ENCODE data around the gene SLIT3. TPM values are rescaled to one million over a fixed set of nuclear protein-coding genes. Genes with fewer than 3 reads are reported as not detected.

The SLIT3 gene
- total and polyA plus RNA-seq, 9 of the 15 experiments (the other 6 are each of a cell fraction or from before 2014, with no cell fraction given): 0.01 to 0.04 TPM; not detected in 7

DNA sequence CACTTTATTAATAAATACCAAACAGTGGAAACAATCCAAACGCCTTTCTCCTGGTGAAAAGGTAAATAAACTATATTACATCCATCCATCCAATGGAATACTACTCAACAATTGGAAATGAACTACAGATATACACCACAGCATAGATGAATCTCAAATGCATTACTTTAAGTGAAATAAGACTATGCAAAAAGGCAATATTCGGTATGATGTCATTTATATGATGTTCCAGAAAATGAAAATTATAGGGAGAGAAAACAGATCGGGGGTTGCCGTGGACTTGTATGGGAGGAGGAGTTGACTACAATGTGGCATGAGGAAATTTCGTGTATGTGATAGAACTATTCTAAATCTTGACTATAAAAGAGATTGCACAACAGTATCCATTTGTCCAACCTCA, 27.5 kb upstream of the SLIT3 start:
- ATAC-seq (no peak), FAIRE-seq (no peak), DNase-seq (ENCODE audit: extremely low read depth in 1 of 4, low spot score in 3 of 4) (no peak)
- no peaks in the 10 kb centered on the region for H4K20me1 ChIP-seq (replicated peaks; ENCODE audit: control insufficient read depth, insufficient read depth, low read length)
- no peaks in the 10 kb centered on the region for H3K9me3 ChIP-seq (replicated peaks; ENCODE audit: control insufficient read depth, insufficient read depth, low read depth, low read length)
- no peaks in the 10 kb centered on the region for H3K9me1 ChIP-seq (ENCODE audit: control insufficient read depth, insufficient read depth, low read length)
- no peak overlapping the region for H3K4me2 ChIP-seq (ENCODE audit: insufficient read depth, low read length)
- TF ChIP-seq CEBPG (CRISPR knock-in tag; IDR thresholded peaks at IDR 0.05) (no peak), CEBPG (tag; conservative IDR thresholded peaks at IDR 0.05 in 1 of 2, IDR thresholded peaks at IDR 0.05 in 1 of 2) (peak in 1 of 2 experiments; percentile 46; a peak in 1 of 4 replicates), ZFP91 (CRISPR knock-in tag; IDR thresholded peaks at IDR 0.05) (no peak), CEBPB (tag; IDR thresholded peaks at IDR 0.05) (0 out of 2 replicates have a peak, but pooled peaks have one; percentile 39)
- TF ChIP-seq, protein P1, sequence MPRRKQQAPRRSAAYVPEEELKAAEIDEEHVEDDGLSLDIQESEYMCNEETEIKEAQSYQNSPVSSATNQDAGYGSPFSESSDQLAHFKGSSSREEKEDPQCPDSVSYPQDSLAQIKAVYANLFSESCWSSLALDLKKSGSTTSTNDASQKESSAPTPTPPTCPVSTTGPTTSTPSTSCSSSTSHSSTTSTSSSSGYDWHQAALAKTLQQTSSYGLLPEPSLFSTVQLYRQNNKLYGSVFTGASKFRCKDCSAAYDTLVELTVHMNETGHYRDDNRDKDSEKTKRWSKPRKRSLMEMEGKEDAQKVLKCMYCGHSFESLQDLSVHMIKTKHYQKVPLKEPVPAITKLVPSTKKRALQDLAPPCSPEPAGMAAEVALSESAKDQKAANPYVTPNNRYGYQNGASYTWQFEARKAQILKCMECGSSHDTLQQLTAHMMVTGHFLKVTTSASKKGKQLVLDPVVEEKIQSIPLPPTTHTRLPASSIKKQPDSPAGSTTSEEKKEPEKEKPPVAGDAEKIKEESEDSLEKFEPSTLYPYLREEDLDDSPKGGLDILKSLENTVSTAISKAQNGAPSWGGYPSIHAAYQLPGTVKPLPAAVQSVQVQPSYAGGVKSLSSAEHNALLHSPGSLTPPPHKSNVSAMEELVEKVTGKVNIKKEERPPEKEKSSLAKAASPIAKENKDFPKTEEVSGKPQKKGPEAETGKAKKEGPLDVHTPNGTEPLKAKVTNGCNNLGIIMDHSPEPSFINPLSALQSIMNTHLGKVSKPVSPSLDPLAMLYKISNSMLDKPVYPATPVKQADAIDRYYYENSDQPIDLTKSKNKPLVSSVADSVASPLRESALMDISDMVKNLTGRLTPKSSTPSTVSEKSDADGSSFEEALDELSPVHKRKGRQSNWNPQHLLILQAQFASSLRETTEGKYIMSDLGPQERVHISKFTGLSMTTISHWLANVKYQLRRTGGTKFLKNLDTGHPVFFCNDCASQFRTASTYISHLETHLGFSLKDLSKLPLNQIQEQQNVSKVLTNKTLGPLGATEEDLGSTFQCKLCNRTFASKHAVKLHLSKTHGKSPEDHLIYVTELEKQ (CRISPR knock-in tag; IDR thresholded peaks at IDR 0.05): no peak
- 0% methylated on average over 5 of the region's 5 CpGs for WGBS (ENCODE audit: insufficient coverage, low coverage, missing lambda C conversion rate)
- no peak overlapping the region for H3K4me3 ChIP-seq
- BruUV-seq (replicated peaks): no TSS peak
- no peaks in the 10 kb centered on the region for H3K4me1 ChIP-seq (replicated peaks in 1 of 2; ENCODE audit: control insufficient read depth in 2 of 2, insufficient read depth in 2 of 2, low read length in 2 of 2)
- H3K79me2 ChIP-seq (ENCODE audit: control insufficient read depth, insufficient read depth, low read length): no peaks in the 10 kb centered on the region
- CTCF ChIA-PET (ENCODE audit: low intra/inter-chr PET ratio): no interaction called here
- in situ Hi-C loops (cut with MboI) (no loop called here), intact Hi-C loops (cut with micrococcal nuclease) (no loop called here)
- POLR2A ChIA-PET: no interaction called here
- no peak overlapping the region for H3K9ac ChIP-seq (ENCODE audit: insufficient read depth in 1 of 2, low read depth in 2 of 2, low read length in 2 of 2)
- no peak overlapping the region for H2AFZ ChIP-seq (ENCODE audit: low read depth, low read length)
- H3K36me3 ChIP-seq (ENCODE audit: control insufficient read depth, insufficient read depth, low read length): no peaks in the 10 kb centered on the region
- no peaks in the 10 kb centered on the region for H3K27me3 ChIP-seq (ENCODE audit: control insufficient read depth in 2 of 2, insufficient read depth in 2 of 2, low read length in 2 of 2)
- no peak overlapping the region for H3K27ac ChIP-seq (ENCODE audit: extremely low read depth, low read depth, low read length)
